DMS79 treated with DMSO at 0.1 percent for 48 hours (cell line): ENCODE data around the gene ARID1B.

Experiments used
- DNase-seq: peaks from one replicate; lab custom pipeline; 2025; lab: John Stamatoyannopoulos, UW

The ARID1B gene

GRCh38 chr6:156825475-156825874 is 48.3 kb downstream of the ARID1B start:
- DNase-seq: no peak

- DNase-seq: no peak
Measured at GRCh38 chr6:156826290-156826955, 49.2 kb downstream of the ARID1B start.

GRCh38 chr6:156827382-156827781 is 50.2 kb downstream of the ARID1B start:
- no peak for DNase-seq

- DNase-seq: no peak
Measured at GRCh38 chr6:156828280-156828703, 51.1 kb downstream of the ARID1B start.

GRCh38 chr6:156830126-156830525 is 52.9 kb downstream of the ARID1B start:
- DNase-seq: no peak

GRCh38 chr6:156832231-156832647 is 55.1 kb downstream of the ARID1B start:
- DNase-seq: peak; percentile 100

GRCh38 chr6:156832669-156833068 is 55.5 kb downstream of the ARID1B start:
- DNase-seq: no peak

GRCh38 chr6:156833755-156834154 is 56.6 kb downstream of the ARID1B start:
- peak; percentile 21 for DNase-seq

- DNase-seq: no peak
Measured at GRCh38 chr6:156839129-156839528, 62.0 kb downstream of the ARID1B start.

- no peak for DNase-seq
Measured at GRCh38 chr6:156839591-156840001, 62.4 kb downstream of the ARID1B start.

GRCh38 chr6:156840136-156840535 is 63.0 kb downstream of the ARID1B start:
- DNase-seq: no peak

- DNase-seq: no peak
Measured at GRCh38 chr6:156840606-156841005, 63.4 kb downstream of the ARID1B start.

GRCh38 chr6:156841508-156841907 is 64.3 kb downstream of the ARID1B start:
- DNase-seq: no peak

GRCh38 chr6:156842598-156843250 is 65.5 kb downstream of the ARID1B start:
- no peak for DNase-seq

GRCh38 chr6:156844089-156844488 is 66.9 kb downstream of the ARID1B start:
- DNase-seq: no peak

GRCh38 chr6:156845454-156846155 is 68.4 kb downstream of the ARID1B start:
- DNase-seq: no peak

- no peak for DNase-seq
Measured at GRCh38 chr6:156846845-156847599, 69.8 kb downstream of the ARID1B start.

- DNase-seq: no peak
Measured at GRCh38 chr6:156848123-156848522, 70.9 kb downstream of the ARID1B start.

GRCh38 chr6:156848533-156848932 is 71.4 kb downstream of the ARID1B start:
- peak; percentile 85 for DNase-seq

GRCh38 chr6:156849806-156850205 is 72.6 kb downstream of the ARID1B start:
- DNase-seq: no peak

GRCh38 chr6:156850353-156850752 is 73.2 kb downstream of the ARID1B start:
- DNase-seq: no peak

GRCh38 chr6:156851454-156851921 is 74.3 kb downstream of the ARID1B start:
- no peak for DNase-seq
